Measurements from ENCODE around the gene PCNT. TPM values are rescaled to one million over a fixed set of nuclear protein-coding genes. Genes with fewer than 3 reads are reported as not detected.
"Not testable (repeated sequence)": the region's sequence is repeated elsewhere in the genome, so short reads cannot be mapped to it uniquely, and the experiment has no call there.

PCNT gene
- total RNA-seq, 2 experiments from 2014 or later = 54.4 to 55.5 TPM

DNA sequence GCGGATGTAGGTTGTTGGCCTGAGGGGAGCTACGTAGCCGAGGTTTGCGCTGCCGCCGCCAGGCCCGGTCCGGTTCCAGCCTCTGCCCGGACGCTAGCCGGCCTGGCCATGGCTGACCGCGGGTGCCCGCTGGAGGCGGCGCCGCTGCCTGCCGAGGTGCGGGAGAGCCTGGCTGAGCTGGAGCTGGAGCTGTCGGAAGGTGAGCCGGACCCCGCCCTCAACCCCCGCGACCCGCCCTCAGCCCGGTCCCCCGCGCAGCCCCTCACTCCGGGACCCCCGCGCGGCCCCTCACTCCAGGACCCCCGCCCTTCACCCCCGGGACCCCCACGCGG lies 135.0 kb downstream of the PCNT start:
- peak overlapping the region; percentile 86 for H3K4me3 Mint-ChIP-seq
- ATAC-seq (ENCODE audit: poor library complexity) (no peak), DNase-seq (no peak)
- peaks cover 15% of the 10 kb centered on the region for H3K36me3 ChIP-seq (ENCODE audit: insufficient read depth, low read length)
- H3K27ac Mint-ChIP-seq = peak overlapping the region; percentile 53
- peaks cover 36% of the 10 kb centered on the region for H3K36me3 Mint-ChIP-seq (ENCODE audit: low read depth)
- no peaks in the 10 kb centered on the region for H3K27me3 ChIP-seq (ENCODE audit: control insufficient read depth in 1 of 2, insufficient read depth in 2 of 2, low read length in 2 of 2)
- H3K9me3 Mint-ChIP-seq = no peaks in the 10 kb centered on the region
- no peaks in the 10 kb centered on the region for H3K9me3 ChIP-seq (ENCODE audit: control insufficient read depth in 1 of 2, insufficient read depth in 1 of 2, low read length in 2 of 2)
- TF ChIP-seq, protein P1, sequence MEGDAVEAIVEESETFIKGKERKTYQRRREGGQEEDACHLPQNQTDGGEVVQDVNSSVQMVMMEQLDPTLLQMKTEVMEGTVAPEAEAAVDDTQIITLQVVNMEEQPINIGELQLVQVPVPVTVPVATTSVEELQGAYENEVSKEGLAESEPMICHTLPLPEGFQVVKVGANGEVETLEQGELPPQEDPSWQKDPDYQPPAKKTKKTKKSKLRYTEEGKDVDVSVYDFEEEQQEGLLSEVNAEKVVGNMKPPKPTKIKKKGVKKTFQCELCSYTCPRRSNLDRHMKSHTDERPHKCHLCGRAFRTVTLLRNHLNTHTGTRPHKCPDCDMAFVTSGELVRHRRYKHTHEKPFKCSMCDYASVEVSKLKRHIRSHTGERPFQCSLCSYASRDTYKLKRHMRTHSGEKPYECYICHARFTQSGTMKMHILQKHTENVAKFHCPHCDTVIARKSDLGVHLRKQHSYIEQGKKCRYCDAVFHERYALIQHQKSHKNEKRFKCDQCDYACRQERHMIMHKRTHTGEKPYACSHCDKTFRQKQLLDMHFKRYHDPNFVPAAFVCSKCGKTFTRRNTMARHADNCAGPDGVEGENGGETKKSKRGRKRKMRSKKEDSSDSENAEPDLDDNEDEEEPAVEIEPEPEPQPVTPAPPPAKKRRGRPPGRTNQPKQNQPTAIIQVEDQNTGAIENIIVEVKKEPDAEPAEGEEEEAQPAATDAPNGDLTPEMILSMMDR (IDR thresholded peaks at IDR 0.05) = no peak
- CTCF ChIA-PET = interaction anchor here (1.0 kb wide), 1 partner anchor 181 kb away, joined by 4 read pairs; no protein-coding TSS in a partner anchor
- no peaks in the 10 kb centered on the region for H3K27me3 Mint-ChIP-seq
- peak overlapping the region in 1 of 2 donors; percentile 72 for H3K27ac ChIP-seq (ENCODE audit: low read depth in 1 of 2, low read length in 2 of 2)
- POLR2A ChIA-PET = interaction anchor here (0.7 to 5.4 kb wide), 11 partner anchors 9 to 177 kb away, joined by 3 to 68 read pairs (median 5); partner anchors contain the start of genes PRMT2 and S100B
- H3K4me1 ChIP-seq (ENCODE audit: insufficient read depth, low read length) = peaks cover 35% of the 10 kb centered on the region
- peak overlapping the region; percentile 64 for H3K4me3 ChIP-seq (ENCODE audit: low read length)
- intact Hi-C loops (cut with DNase I, micrococcal nuclease) = loop anchor here in 1 of 2 experiments (2.0 to 5.0 kb wide), 2 partner anchors 93 to 228 kb away; no protein-coding TSS in a partner anchor
- H3K4me1 Mint-ChIP-seq (ENCODE audit: low read depth) = peaks cover 63% of the 10 kb centered on the region

DNA sequence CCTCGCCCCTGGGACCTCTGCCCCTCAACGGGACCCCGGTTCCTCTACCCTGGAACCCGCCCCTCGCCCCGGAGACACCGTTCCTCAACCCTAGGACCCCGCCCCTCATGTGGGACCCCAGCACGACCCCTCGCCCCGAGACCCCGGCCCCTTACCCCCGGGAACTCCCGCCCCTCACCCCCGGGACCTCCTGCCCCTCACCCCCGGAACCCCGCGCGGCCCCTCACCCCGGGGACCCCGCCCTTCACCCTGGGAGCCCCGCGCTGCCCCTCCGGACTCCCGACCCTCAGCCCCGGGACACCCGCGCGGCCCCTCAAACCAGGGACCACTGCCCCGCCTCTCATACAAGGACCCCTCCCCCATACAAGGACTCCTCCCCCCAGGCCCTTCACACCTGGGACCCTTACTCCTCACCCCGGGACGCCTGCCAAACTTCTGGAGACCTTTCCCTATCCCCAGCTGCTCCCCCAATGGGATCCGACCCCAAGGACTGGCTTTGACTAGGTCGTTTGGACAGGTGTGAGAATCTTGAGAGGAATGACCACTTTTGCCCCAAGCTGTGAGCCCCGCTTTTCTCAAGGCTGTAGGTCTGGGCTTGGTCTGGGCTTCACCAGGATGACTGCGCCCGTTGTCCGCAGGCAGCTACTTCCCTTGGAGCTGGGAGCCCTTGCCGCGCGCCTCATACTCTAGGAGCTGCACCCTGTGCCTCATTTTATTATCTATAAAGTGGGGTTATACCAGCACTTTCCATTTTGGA lies 135.6 kb downstream of the PCNT start:
- H3K27ac Mint-ChIP-seq = peak overlapping the region; percentile 93
- intact Hi-C loops (cut with DNase I, micrococcal nuclease) = loop anchor here in 1 of 2 experiments (2.0 to 5.0 kb wide), 2 partner anchors 93 to 229 kb away; no protein-coding TSS in a partner anchor
- Histone ChIP-seq H3K27me3 (ENCODE audit: control insufficient read depth in 1 of 2, insufficient read depth in 2 of 2, low read length in 2 of 2) (no peaks in the 10 kb centered on the region), H3K4me3 (ENCODE audit: low read length) (peak overlapping the region; percentile 64), H3K36me3 (ENCODE audit: insufficient read depth, low read length) (peaks cover 17% of the 10 kb centered on the region), H3K4me1 (ENCODE audit: insufficient read depth, low read length) (peaks cover 35% of the 10 kb centered on the region), H3K27ac (ENCODE audit: low read depth in 1 of 2, low read length in 2 of 2) (peak overlapping the region; percentile 52 to 72), H3K9me3 (ENCODE audit: control insufficient read depth in 1 of 2, insufficient read depth in 1 of 2, low read length in 2 of 2) (no peaks in the 10 kb centered on the region)
- TF ChIP-seq, protein P1 (IDR thresholded peaks at IDR 0.05) = no peak
- H3K27me3 Mint-ChIP-seq = no peaks in the 10 kb centered on the region
- POLR2A ChIA-PET = interaction anchor here (0.7 to 5.4 kb wide), 12 partner anchors 8 to 177 kb away, joined by 3 to 68 read pairs (median 5); partner anchors contain the start of genes PRMT2 and S100B
- peak overlapping the region; percentile 94 for H3K4me3 Mint-ChIP-seq
- no peaks in the 10 kb centered on the region for H3K9me3 Mint-ChIP-seq
- peaks cover 42% of the 10 kb centered on the region for H3K36me3 Mint-ChIP-seq (ENCODE audit: low read depth)
- ATAC-seq (ENCODE audit: poor library complexity) = no peak
- peaks cover 63% of the 10 kb centered on the region for H3K4me1 Mint-ChIP-seq (ENCODE audit: low read depth)
- DNase-seq = peak in 7 of 14 experiments; percentile 4 to 47 (median 26)
- CTCF ChIA-PET = interaction anchor here (1.0 kb wide), 1 partner anchor 180 kb away, joined by 4 read pairs; no protein-coding TSS in a partner anchor

DNA sequence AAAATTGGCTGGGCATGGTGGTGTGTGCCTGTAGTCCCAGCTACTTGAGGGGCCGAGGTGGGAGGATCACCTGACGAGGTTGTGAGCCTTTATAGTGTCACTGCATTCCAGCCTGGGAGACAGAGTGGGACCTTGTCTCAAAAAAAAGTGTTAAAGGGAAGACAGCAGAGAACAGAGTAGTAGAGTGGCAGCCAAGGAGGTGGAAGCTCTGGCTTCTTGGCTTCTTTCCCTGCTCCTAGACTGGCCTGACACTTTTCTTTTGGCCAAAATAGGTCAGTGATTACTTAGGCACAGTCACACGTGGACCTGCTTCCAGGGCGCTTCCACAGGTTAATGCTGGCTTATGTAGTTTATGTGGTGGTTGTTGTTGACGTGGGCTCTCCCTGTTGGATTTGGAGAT lies 138.0 kb downstream of the PCNT start:
- H3K36me3 Mint-ChIP-seq (ENCODE audit: low read depth) = peaks cover 38% of the 10 kb centered on the region
- ChIA-PET POLR2A (interaction anchor here (5.4 kb wide), 1 partner anchor 175 kb away, joined by 68 read pairs; the partner anchor contains the start of gene PRMT2), CTCF (no interaction called here)
- H3K27me3 Mint-ChIP-seq = no peaks in the 10 kb centered on the region
- no peak for DNase-seq
- Histone ChIP-seq H3K27ac (ENCODE audit: low read depth in 1 of 2, low read length in 2 of 2) (no peak overlapping the region), H3K4me1 (ENCODE audit: insufficient read depth, low read length) (peaks cover 29% of the 10 kb centered on the region), H3K4me3 (ENCODE audit: low read length) (no peak overlapping the region), H3K27me3 (ENCODE audit: control insufficient read depth in 1 of 2, insufficient read depth in 2 of 2, low read length in 2 of 2) (no peaks in the 10 kb centered on the region), H3K36me3 (ENCODE audit: insufficient read depth, low read length) (peaks cover 6% of the 10 kb centered on the region), H3K9me3 (ENCODE audit: control insufficient read depth in 1 of 2, insufficient read depth in 1 of 2, low read length in 2 of 2) (no peaks in the 10 kb centered on the region)
- intact Hi-C loops (cut with DNase I, micrococcal nuclease) = no loop called here
- TF ChIP-seq, protein P1 (IDR thresholded peaks at IDR 0.05) = no peak
- H3K9me3 Mint-ChIP-seq = no peaks in the 10 kb centered on the region
- peaks cover 48% of the 10 kb centered on the region for H3K4me1 Mint-ChIP-seq (ENCODE audit: low read depth)
- H3K4me3 Mint-ChIP-seq = peak overlapping the region; percentile 71
- H3K27ac Mint-ChIP-seq = peak overlapping the region; percentile 54
- ATAC-seq (ENCODE audit: poor library complexity) = no peak

DNA sequence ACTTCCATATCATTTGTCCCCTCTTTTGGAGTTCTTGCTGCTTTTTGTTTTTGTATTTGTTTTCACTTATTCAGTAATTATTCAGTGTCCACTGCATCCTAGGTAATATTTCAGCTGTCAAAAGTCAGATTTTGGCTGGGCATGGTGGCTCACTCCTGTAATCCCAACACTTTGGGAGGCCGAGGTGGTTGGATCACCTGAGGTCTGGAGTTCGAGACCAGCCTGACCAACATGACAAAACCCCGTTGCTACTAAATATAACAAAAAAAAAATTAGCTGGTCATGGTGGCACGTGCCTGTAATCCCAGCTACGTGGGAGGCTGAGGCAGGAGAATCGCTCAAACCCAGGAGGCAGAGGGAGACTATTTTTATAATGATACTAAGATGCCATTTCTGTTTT lies 141.2 kb downstream of the PCNT start:
- H3K27ac ChIP-seq (ENCODE audit: low read depth in 1 of 2, low read length in 2 of 2); H3K9me3 ChIP-seq (ENCODE audit: control insufficient read depth in 1 of 2, insufficient read depth in 1 of 2, low read length in 2 of 2); H3K36me3 ChIP-seq (ENCODE audit: insufficient read depth, low read length); POLR2A ChIA-PET; H3K27ac Mint-ChIP-seq; ATAC-seq (ENCODE audit: poor library complexity); DNase-seq; H3K9me3 Mint-ChIP-seq; H3K4me1 ChIP-seq (ENCODE audit: insufficient read depth, low read length); H3K27me3 ChIP-seq (ENCODE audit: control insufficient read depth in 1 of 2, insufficient read depth in 2 of 2, low read length in 2 of 2); CTCF ChIA-PET; H3K4me3 ChIP-seq (ENCODE audit: low read length); H3K4me3 Mint-ChIP-seq; intact Hi-C loops (cut with DNase I, micrococcal nuclease); H3K27me3 Mint-ChIP-seq: not testable (repeated sequence)
- H3K4me1 Mint-ChIP-seq (ENCODE audit: low read depth) = peaks cover 49% of the 10 kb centered on the region
- H3K36me3 Mint-ChIP-seq (ENCODE audit: low read depth) = peaks cover 48% of the 10 kb centered on the region
